ENCODE results near the gene ZFP42.
"Not testable (repeated sequence)": the region's sequence is repeated elsewhere in the genome, so short reads cannot be mapped to it uniquely, and the experiment has no call there.

Gene ZFP42

GRCh38 chr4:187995322-187996207 lies at the start of gene ZFP42:
TSS of gene ZFP42 (plus strand) at chr4:187995771. CDS start at chr4:188002808, 7,037 bp downstream.
- no peaks in the 10 kb centered on the region for H3K4me1 Mint-ChIP-seq
- no peak for ATAC-seq
- no peak for DNase-seq (ENCODE audit: low spot score in 2 of 2)
- H3K27ac Mint-ChIP-seq: no peak within 1 kb of the TSS
- H3K4me3 Mint-ChIP-seq: no peak within 1 kb of the TSS
- peaks cover 18% of the 10 kb centered on the region for H3K9me3 Mint-ChIP-seq
- no peaks in the 10 kb centered on the region for H3K36me3 Mint-ChIP-seq

GRCh38 chr4:187961171-187961570 lies 34.4 kb upstream of the ZFP42 start:
- no peak for ATAC-seq
- no peak overlapping the region for H3K27ac Mint-ChIP-seq
- no peaks in the 10 kb centered on the region for H3K36me3 Mint-ChIP-seq
- DNase-seq (ENCODE audit: low spot score in 2 of 2): no peak
- H3K4me3 Mint-ChIP-seq: no peak overlapping the region
- H3K4me1 Mint-ChIP-seq: no peaks in the 10 kb centered on the region
- peaks cover 13% of the 10 kb centered on the region for H3K9me3 Mint-ChIP-seq

GRCh38 chr4:187961961-187962360 lies 33.6 kb upstream of the ZFP42 start:
- Mint-ChIP-seq H3K36me3 (no peaks in the 10 kb centered on the region), H3K27ac (no peak overlapping the region), H3K9me3 (peaks cover 11% of the 10 kb centered on the region), H3K4me3 (no peak overlapping the region), H3K4me1 (no peaks in the 10 kb centered on the region)
- no peak for ATAC-seq
- no peak for DNase-seq (ENCODE audit: low spot score in 2 of 2)

- Mint-ChIP-seq H3K9me3 (peaks cover 11% of the 10 kb centered on the region), H3K4me3 (no peak overlapping the region), H3K27ac (no peak overlapping the region), H3K36me3 (no peaks in the 10 kb centered on the region), H3K4me1 (no peaks in the 10 kb centered on the region)
- DNase-seq (ENCODE audit: low spot score in 2 of 2): no peak
- ATAC-seq: no peak
These were observed 32.6 kb upstream of the ZFP42 start for GRCh38 chr4:187962926-187963325.

GRCh38 chr4:187965726-187966125 lies 29.8 kb upstream of the ZFP42 start:
- H3K4me1 Mint-ChIP-seq: no peaks in the 10 kb centered on the region
- no peak for DNase-seq (ENCODE audit: low spot score in 2 of 2)
- no peak overlapping the region for H3K27ac Mint-ChIP-seq
- H3K36me3 Mint-ChIP-seq: no peaks in the 10 kb centered on the region
- peaks cover 3% of the 10 kb centered on the region for H3K9me3 Mint-ChIP-seq
- H3K4me3 Mint-ChIP-seq: no peak overlapping the region
- no peak for ATAC-seq

- no peak overlapping the region for H3K4me3 Mint-ChIP-seq
- H3K27ac Mint-ChIP-seq: no peak overlapping the region
- no peaks in the 10 kb centered on the region for H3K4me1 Mint-ChIP-seq
- H3K36me3 Mint-ChIP-seq: no peaks in the 10 kb centered on the region
- ATAC-seq (no peak), DNase-seq (ENCODE audit: low spot score in 2 of 2) (no peak)
- peaks cover 3% of the 10 kb centered on the region for H3K9me3 Mint-ChIP-seq
These were observed 23.4 kb upstream of the ZFP42 start for GRCh38 chr4:187972135-187972534.

GRCh38 chr4:187983746-187984145 lies 11.8 kb upstream of the ZFP42 start:
- Mint-ChIP-seq H3K36me3 (no peaks in the 10 kb centered on the region), H3K4me3 (no peak overlapping the region), H3K27ac (no peak overlapping the region), H3K9me3 (peaks cover 33% of the 10 kb centered on the region), H3K4me1 (no peaks in the 10 kb centered on the region)
- no peak for ATAC-seq
- DNase-seq (ENCODE audit: low spot score in 2 of 2): no peak

- H3K36me3 Mint-ChIP-seq: no peaks in the 10 kb centered on the region
- no peak overlapping the region for H3K27ac Mint-ChIP-seq
- H3K4me1 Mint-ChIP-seq: no peaks in the 10 kb centered on the region
- ATAC-seq (no peak), DNase-seq (ENCODE audit: low spot score in 2 of 2) (no peak)
- H3K9me3 Mint-ChIP-seq: peaks cover 14% of the 10 kb centered on the region
- H3K4me3 Mint-ChIP-seq: no peak overlapping the region
These were observed 2.6 kb upstream of the ZFP42 start for GRCh38 chr4:187992971-187993370.

- DNase-seq (ENCODE audit: low spot score in 2 of 2): no peak
- ATAC-seq: no peak
- no peak overlapping the region for H3K27ac Mint-ChIP-seq
- H3K4me1 Mint-ChIP-seq: no peaks in the 10 kb centered on the region
- peaks cover 14% of the 10 kb centered on the region for H3K9me3 Mint-ChIP-seq
- no peaks in the 10 kb centered on the region for H3K36me3 Mint-ChIP-seq
- no peak overlapping the region for H3K4me3 Mint-ChIP-seq
These were observed 1.7 kb upstream of the ZFP42 start for GRCh38 chr4:187993827-187994226.

GRCh38 chr4:187996502-187997177 lies 1.1 kb downstream of the ZFP42 start:
- no peak overlapping the region for H3K4me3 Mint-ChIP-seq
- no peak overlapping the region for H3K27ac Mint-ChIP-seq
- no peaks in the 10 kb centered on the region for H3K4me1 Mint-ChIP-seq
- DNase-seq (ENCODE audit: low spot score in 2 of 2) (no peak), ATAC-seq (no peak)
- no peaks in the 10 kb centered on the region for H3K36me3 Mint-ChIP-seq
- H3K9me3 Mint-ChIP-seq: peaks cover 18% of the 10 kb centered on the region

GRCh38 chr4:187997991-187998390 lies 2.4 kb downstream of the ZFP42 start:
- H3K4me1 Mint-ChIP-seq; ATAC-seq; H3K36me3 Mint-ChIP-seq; H3K27ac Mint-ChIP-seq; DNase-seq (ENCODE audit: low spot score in 2 of 2); H3K4me3 Mint-ChIP-seq: not testable (repeated sequence)
- peaks cover 14% of the 10 kb centered on the region for H3K9me3 Mint-ChIP-seq

GRCh38 chr4:187999406-187999932 lies 3.9 kb downstream of the ZFP42 start:
- H3K36me3 Mint-ChIP-seq: no peaks in the 10 kb centered on the region
- no peaks in the 10 kb centered on the region for H3K4me1 Mint-ChIP-seq
- peaks cover 8% of the 10 kb centered on the region for H3K9me3 Mint-ChIP-seq
- H3K27ac Mint-ChIP-seq: no peak overlapping the region
- no peak overlapping the region for H3K4me3 Mint-ChIP-seq
- DNase-seq (ENCODE audit: low spot score in 2 of 2) (no peak), ATAC-seq (no peak)

GRCh38 chr4:188002323-188002722 lies 6.8 kb downstream of the ZFP42 start:
- ATAC-seq (no peak), DNase-seq (ENCODE audit: low spot score in 2 of 2) (no peak)
- Mint-ChIP-seq H3K27ac (no peak overlapping the region), H3K4me3 (no peak overlapping the region), H3K36me3 (no peaks in the 10 kb centered on the region), H3K4me1 (no peaks in the 10 kb centered on the region), H3K9me3 (peaks cover 6% of the 10 kb centered on the region)

GRCh38 chr4:188002751-188003150 lies 7.2 kb downstream of the ZFP42 start:
- peaks cover 4% of the 10 kb centered on the region for H3K9me3 Mint-ChIP-seq
- H3K36me3 Mint-ChIP-seq: no peaks in the 10 kb centered on the region
- no peak overlapping the region for H3K27ac Mint-ChIP-seq
- DNase-seq (ENCODE audit: low spot score in 2 of 2) (no peak), ATAC-seq (no peak)
- no peaks in the 10 kb centered on the region for H3K4me1 Mint-ChIP-seq
- no peak overlapping the region for H3K4me3 Mint-ChIP-seq

GRCh38 chr4:188005561-188005960 lies 10.0 kb downstream of the ZFP42 start:
- ATAC-seq: no peak

More at GRCh38 chr4:188005561-188005960, 10.0 kb downstream of the ZFP42 start:
- no peaks in the 10 kb centered on the region for H3K36me3 Mint-ChIP-seq
- H3K4me3 Mint-ChIP-seq: no peak overlapping the region
- no peak for DNase-seq (ENCODE audit: low spot score in 2 of 2)
- no peaks in the 10 kb centered on the region for H3K4me1 Mint-ChIP-seq
- peaks cover 4% of the 10 kb centered on the region for H3K9me3 Mint-ChIP-seq
- H3K27ac Mint-ChIP-seq: no peak overlapping the region

All from stimulated activated effector memory CD8-positive, alpha-beta T cell treated with anti-CD3 and anti-CD28 coated beads, Interleukin-12 subunit alpha, Interleukin-12 subunit beta, amount 100 ng/mL, for 72 hours (primary cell).